ENCODE results near the gene MRPL39. TPM values are rescaled to one million over a fixed set of nuclear protein-coding genes. Genes with fewer than 3 reads are reported as not detected.

The MRPL39 gene
- total RNA-seq, 2 donors from 2014 or later = 43.2 to 46.3 TPM

GRCh38 chr21:25567472-25567871 lies 39.8 kb downstream of the MRPL39 start:
- Mint-ChIP-seq H3K36me3 (ENCODE audit: low read depth) (peaks cover 2% of the 10 kb centered on the region), H3K27me3 (ENCODE audit: insufficient read depth) (peaks cover 16% of the 10 kb centered on the region), H3K4me3 (no peak overlapping the region), H3K9me3 (no peaks in the 10 kb centered on the region), H3K27ac (no peak overlapping the region), H3K4me1 (peaks cover 6% of the 10 kb centered on the region)
- no peak overlapping the region for H3K4me3 ChIP-seq (ENCODE audit: low read length)
- H3K9ac ChIP-seq (ENCODE audit: extremely low read depth, low read length, poor library complexity, severe bottlenecking) = no peak overlapping the region
- DNase-seq = no peak
- H3K36me3 ChIP-seq (ENCODE audit: control insufficient read depth, insufficient read depth, low read length) = no peaks in the 10 kb centered on the region
- no peaks in the 10 kb centered on the region for H3K4me1 ChIP-seq (ENCODE audit: control insufficient read depth, insufficient read depth, low read length)
- no peak for TF ChIP-seq CTCF (conservative IDR thresholded peaks at IDR 0.05)
- no peaks in the 10 kb centered on the region for H3K9me3 ChIP-seq (ENCODE audit: control insufficient read depth, low read length)
- H3K27ac ChIP-seq (ENCODE audit: low read depth, low read length) = no peak overlapping the region
- peaks cover 12% of the 10 kb centered on the region for H3K27me3 ChIP-seq (ENCODE audit: control insufficient read depth, insufficient read depth, low read length, poor library complexity, severe bottlenecking)
- 91 to 94% methylated on average over 2 to 4 of the region's 4 CpGs for WGBS, 2 experiments (ENCODE audit: insufficient coverage in 1 of 2, insufficient read length in 1 of 2)

GRCh38 chr21:25566645-25567044 lies 40.6 kb downstream of the MRPL39 start:
- no peak for TF ChIP-seq CTCF (conservative IDR thresholded peaks at IDR 0.05)
- H3K27ac Mint-ChIP-seq = no peak overlapping the region
- Histone ChIP-seq H3K36me3 (ENCODE audit: control insufficient read depth, insufficient read depth, low read length) (no peaks in the 10 kb centered on the region), H3K4me1 (ENCODE audit: control insufficient read depth, insufficient read depth, low read length) (no peaks in the 10 kb centered on the region), H3K27ac (ENCODE audit: low read depth, low read length) (no peak overlapping the region), H3K9me3 (ENCODE audit: control insufficient read depth, low read length) (no peaks in the 10 kb centered on the region), H3K27me3 (ENCODE audit: control insufficient read depth, insufficient read depth, low read length, poor library complexity, severe bottlenecking) (peaks cover 17% of the 10 kb centered on the region), H3K9ac (ENCODE audit: extremely low read depth, low read length, poor library complexity, severe bottlenecking) (no peak overlapping the region), H3K4me3 (ENCODE audit: low read length) (no peak overlapping the region)
- peaks cover 24% of the 10 kb centered on the region for H3K27me3 Mint-ChIP-seq (ENCODE audit: insufficient read depth)
- H3K4me3 Mint-ChIP-seq = no peak overlapping the region
- H3K9me3 Mint-ChIP-seq = no peaks in the 10 kb centered on the region
- WGBS, 2 experiments (ENCODE audit: insufficient coverage in 1 of 2, insufficient read length in 1 of 2) = 90 to 93% methylated on average over 3 of the region's 3 CpGs
- H3K36me3 Mint-ChIP-seq (ENCODE audit: low read depth) = peaks cover 2% of the 10 kb centered on the region
- DNase-seq = no peak
- H3K4me1 Mint-ChIP-seq = peaks cover 8% of the 10 kb centered on the region

GRCh38 chr21:25565272-25566211 lies 41.7 kb downstream of the MRPL39 start:
- no peaks in the 10 kb centered on the region for H3K9me3 Mint-ChIP-seq
- H3K27me3 Mint-ChIP-seq (ENCODE audit: insufficient read depth) = peaks cover 35% of the 10 kb centered on the region
- Histone ChIP-seq H3K9ac (ENCODE audit: extremely low read depth, low read length, poor library complexity, severe bottlenecking) (no peak overlapping the region), H3K27me3 (ENCODE audit: control insufficient read depth, insufficient read depth, low read length, poor library complexity, severe bottlenecking) (peaks cover 27% of the 10 kb centered on the region), H3K4me1 (ENCODE audit: control insufficient read depth, insufficient read depth, low read length) (no peaks in the 10 kb centered on the region), H3K27ac (ENCODE audit: low read depth, low read length) (no peak overlapping the region), H3K9me3 (ENCODE audit: control insufficient read depth, low read length) (no peaks in the 10 kb centered on the region), H3K4me3 (ENCODE audit: low read length) (no peak overlapping the region), H3K36me3 (ENCODE audit: control insufficient read depth, insufficient read depth, low read length) (no peaks in the 10 kb centered on the region)
- DNase-seq = no peak
- H3K36me3 Mint-ChIP-seq (ENCODE audit: low read depth) = peaks cover 2% of the 10 kb centered on the region
- 95 to 100% methylated on average over 2 to 3 of the region's 3 CpGs for WGBS, 2 experiments (ENCODE audit: insufficient coverage in 1 of 2, insufficient read length in 1 of 2)
- no peak for TF ChIP-seq CTCF (conservative IDR thresholded peaks at IDR 0.05)
- H3K4me1 Mint-ChIP-seq = peaks cover 8% of the 10 kb centered on the region
- H3K27ac Mint-ChIP-seq = no peak overlapping the region
- H3K4me3 Mint-ChIP-seq = no peak overlapping the region
